A549 (cell line): ENCODE measurements around the gene DLGAP5. TPM values are rescaled to one million over a fixed set of nuclear protein-coding genes. Genes with fewer than 3 reads are reported as not detected.

Source experiments
- ATAC-seq, 2 experiments: fragments of 200-7000 bp in 1 of 2; fragments of >200 bp in 1 of 2; cut with Nextera tagmentation in 1 of 2; cut with Tn5 transposase in 1 of 2; 3 replicates each; pipeline versions ENCODE4 v1.8.0 to v1.9.1; 2018 to 2020; ENCODE audit warnings: mild to moderate bottlenecking in 1 of 2, moderate library complexity in 1 of 2
- CTCF ChIA-PET: fragments of 300-600 bp; sonication (Branson Sonifier 250); formaldehyde crosslinking; extraction: SDS; loops from one replicate; lab custom pipeline; 2021; ENCODE audit warnings: antibody characterized with exemption, inconsistent platforms; lab: Yijun Ruan, JAX
- POLR2A ChIA-PET: fragments of 350-600 bp; formaldehyde crosslinking; extraction: SDS; loops from one replicate; lab custom pipeline; 2021; ENCODE audit warnings: antibody characterized with exemption, inconsistent platforms; lab: Yijun Ruan, JAX
- DNase-seq, 2 experiments: peaks; one replicate each; pipeline versions ENCODE4 v3.0.0 to v3.0.0-alpha.2; 2011 to 2016; ENCODE audit warnings: low read depth in 1 of 2, low spot score in 1 of 2
- FAIRE-seq: peaks from 2 replicates; lab custom pipeline; 2011; peaks lifted over from hg19 to GRCh38; lab: Jason Lieb, UNC
- H3K27ac ChIP-seq, 2 experiments: fragments of >200 bp; sonication (Bioruptor Twin); formaldehyde crosslinking; 3 replicates each; pipeline ENCODE4 v1.5.1; 2016 to 2017
- H3K4me1 ChIP-seq: fragments of >200 bp; sonication (Bioruptor Twin); formaldehyde crosslinking; 3 replicates; pipeline ENCODE4 v1.6.1; 2016
- H3K4me2 ChIP-seq: fragments of >200 bp; sonication (Bioruptor Twin); formaldehyde crosslinking; 3 replicates; pipeline ENCODE4 v1.6.1; 2016
- H3K4me3 ChIP-seq: fragments of >200 bp; sonication (Bioruptor Twin); formaldehyde crosslinking; 3 replicates; pipeline ENCODE4 v1.5.1; 2016
- H3K9me3 ChIP-seq: fragments of >200 bp; sonication (Bioruptor Twin); formaldehyde crosslinking; 3 replicates; pipeline ENCODE4 v1.6.1; 2016
- ATOH8 ChIP-seq: fragments of 250-450 bp; sonication (Bioruptor Pico); IDR thresholded peaks from 2 replicates; pipeline ENCODE4 v1.5.0; 2020; ENCODE audit warnings: low read depth, mild to moderate bottlenecking, moderate library complexity
- BHLHE40 ChIP-seq: IDR thresholded peaks from 2 replicates; pipeline ENCODE4 v1.6.1; 2012; ENCODE audit warnings: low read depth, low read length, inconsistent platforms
- CBX8 ChIP-seq: fragments of 200-600 bp; sonication (generic); IDR thresholded peaks from 2 replicates; pipeline ENCODE4 v1.6.1; 2016
- CEBPB ChIP-seq, 2 experiments: fragments of >200 bp in 1 of 2; sonication (Bioruptor Twin) in 1 of 2; formaldehyde crosslinking in 1 of 2; IDR thresholded peaks; 2 replicates each; pipeline ENCODE4 v1.6.1; 2012 to 2016
- CHD2 ChIP-seq: fragments of 150-350 bp; IDR thresholded peaks from 2 replicates; pipeline ENCODE4 v1.6.1; 2014; ENCODE audit warnings: low read length; ENCODE audit not compliant: partially characterized antibody
- CTCF ChIP-seq: fragments of >200 bp; sonication (Bioruptor Twin); formaldehyde crosslinking; IDR thresholded peaks from 3 replicates; pipeline ENCODE4 v1.5.1; 2016
- EHMT2 ChIP-seq: fragments of 200-600 bp; sonication (generic); IDR thresholded peaks from 2 replicates; pipeline ENCODE4 v1.6.1; 2016; ENCODE audit warnings: antibody characterized with exemption, low read depth, mild to moderate bottlenecking, moderate library complexity
- EP300 ChIP-seq, 2 experiments: fragments of >200 bp; sonication (Bioruptor Twin); formaldehyde crosslinking; IDR thresholded peaks; 2 replicates in 1 of 2; 3 replicates in 1 of 2; pipeline ENCODE4 v1.6.1; 2016 to 2017
- ESRRA ChIP-seq: fragments of 150-350 bp; IDR thresholded peaks from 2 replicates; pipeline ENCODE4 v1.6.1; 2014; ENCODE audit warnings: mild to moderate bottlenecking, low read length, borderline replicate concordance
- FOSL2 ChIP-seq, 2 experiments: fragments of 450-650 bp in 1 of 2; fragments of >200 bp in 1 of 2; sonication (Bioruptor Twin) in 1 of 2; formaldehyde crosslinking; IDR thresholded peaks; 2 replicates each; pipeline versions ENCODE4 v1.5.0 to v1.6.1; 2016 to 2020; ENCODE audit warnings: mild to moderate bottlenecking in 1 of 2, moderate library complexity in 1 of 2
- HES2 ChIP-seq: fragments of >200 bp; sonication (Bioruptor Twin); formaldehyde crosslinking; IDR thresholded peaks from 2 replicates; pipeline ENCODE4 v1.6.1; 2016
- HOXB5 ChIP-seq: fragments of 250-450 bp; sonication (Bioruptor Pico); IDR thresholded peaks from 2 replicates; pipeline ENCODE4 v1.5.0; 2020; ENCODE audit warnings: mild to moderate bottlenecking, moderate library complexity
- KDM1A ChIP-seq: fragments of 200-600 bp; sonication (generic); IDR thresholded peaks from 2 replicates; pipeline ENCODE4 v1.6.1; 2016; ENCODE audit warnings: low read depth, mild to moderate bottlenecking
- KDM5A ChIP-seq: fragments of 200-600 bp; sonication (generic); IDR thresholded peaks from 2 replicates; pipeline ENCODE4 v1.6.1; 2016; ENCODE audit warnings: antibody characterized with exemption, mild to moderate bottlenecking
- MAFK ChIP-seq: fragments of 450-650 bp; IDR thresholded peaks from 2 replicates; pipeline ENCODE4 v1.6.1; 2014; ENCODE audit not compliant: partially characterized antibody
- MYC ChIP-seq: IDR thresholded peaks from 2 replicates; pipeline ENCODE4 v1.6.1; 2012; ENCODE audit warnings: mild to moderate bottlenecking, inconsistent platforms, low read length, improper control_type of control experiment, borderline replicate concordance
- NFE2L2 ChIP-seq: fragments of 150-350 bp; conservative IDR thresholded peaks from 2 replicates; pipeline ENCODE4 v1.6.1; 2014; ENCODE audit warnings: low read length
- NPAS2 ChIP-seq: fragments of 250-450 bp; sonication (Bioruptor Pico); IDR thresholded peaks from 2 replicates; pipeline ENCODE4 v1.8.0; 2022; ENCODE audit warnings: mild to moderate bottlenecking, moderate library complexity, borderline replicate concordance
- NR3C1 ChIP-seq: fragments of >200 bp; sonication (Bioruptor Twin); formaldehyde crosslinking; IDR thresholded peaks from 3 replicates; pipeline ENCODE4 v1.6.1; 2017
- PHF8 ChIP-seq: fragments of 200-600 bp; sonication (generic); IDR thresholded peaks from 2 replicates; pipeline ENCODE4 v1.6.1; 2016; ENCODE audit warnings: low read depth, mild to moderate bottlenecking, antibody characterized with exemption, moderate library complexity, borderline replicate concordance
- POLR2A ChIP-seq: IDR thresholded peaks from 2 replicates; pipeline ENCODE4 v1.6.1; 2012; ENCODE audit warnings: mild to moderate bottlenecking, low read length
- RCOR1 ChIP-seq: fragments of 150-350 bp; IDR thresholded peaks from 2 replicates; pipeline ENCODE4 v1.6.1; 2014; ENCODE audit warnings: antibody characterized with exemption, low read length, low read depth
- SMC3 ChIP-seq: fragments of >200 bp; sonication (Bioruptor Twin); formaldehyde crosslinking; IDR thresholded peaks from 3 replicates; pipeline ENCODE4 v1.6.1; 2018; ENCODE audit warnings: inconsistent platforms
- TP53 ChIP-seq: fragments of 250-450 bp; sonication (Bioruptor Pico); IDR thresholded peaks from 2 replicates; pipeline ENCODE4 v1.5.0; 2021; ENCODE audit warnings: mild to moderate bottlenecking, moderate library complexity
- WGBS: methylation state at CpG from one replicate; pipeline ENCODE4 v1.1.6; 2017; ENCODE audit errors: missing lambda C conversion rate; 5-methylcytosine and 5-hydroxymethylcytosine counted together
- polyA plus RNA-seq, 4 experiments: library from polyadenylated mRNA; depleted of rRNA in 3 of 4; stranded (reverse); fragments of >200 nt; fragmentation: RNase III in 1 of 4; extraction: RNeasy Plus Mini Kit Qiagen cat#74134 plus additional on column Dnase treatment in 1 of 4; gene quantifications; 2 replicates in 3 of 4; 3 replicates in 1 of 4; pipeline ENCODE4 v1.2.3, GENCODE V29; 2011 to 2017

The DLGAP5 gene
- polyA plus RNA-seq, 2 of the 4 experiments (the other 2 are of a cell fraction): 46.1 to 46.6 TPM

- TF ChIP-seq PHF8 (no peak), KDM1A (no peak), NPAS2 (no peak), CHD2 (no peak), NR3C1 (no peak), CBX8 (no peak), HES2 (no peak), MYC (no peak), POLR2A (no peak), EHMT2 (no peak), TP53 (CRISPR knock-in tag) (no peak), MAFK (no peak), KDM5A (no peak), SMC3 (no peak)
- no peaks in the 10 kb centered on the region for H3K9me3 ChIP-seq
- ChIA-PET CTCF (interaction anchor here (0.6 to 4.4 kb wide), 4 partner anchors 8 to 230 kb away, joined by 3 to 20 read pairs (median 4); no protein-coding TSS in a partner anchor), POLR2A (no interaction called here)
- no peak overlapping the region for H3K4me3 ChIP-seq
- H3K4me2 ChIP-seq: no peak overlapping the region
- ATAC-seq (no peak), DNase-seq (no peak), FAIRE-seq (no peak)
- no peak overlapping the region for H3K27ac ChIP-seq
- 96% methylated on average over 3 of the region's 3 CpGs for WGBS
- H3K4me1 ChIP-seq: no peaks in the 10 kb centered on the region
These were observed 9.3 kb upstream of the DLGAP5 start for GRCh38 chr14:55200651-55201050.

GRCh38 chr14:55198749-55199148 lies 7.4 kb upstream of the DLGAP5 start:
- no peak for FAIRE-seq
- Histone ChIP-seq H3K4me1 (no peaks in the 10 kb centered on the region), H3K27ac (no peak overlapping the region), H3K9me3 (no peaks in the 10 kb centered on the region), H3K4me2 (no peak overlapping the region), H3K4me3 (no peak overlapping the region)
- TF ChIP-seq PHF8: no peak
- TF ChIP-seq CEBPB (IDR thresholded peaks at IDR 0.05): 0 out of 4 replicates have a peak, but pooled peaks of 1 of the 2 experiments have one; percentile 18
- no peak for DNase-seq
- no peak for ATAC-seq
- 67% methylated on average over 2 of the region's 2 CpGs for WGBS
- CTCF ChIA-PET: interaction anchor here (2.5 kb wide), 1 partner anchor 14 kb away, joined by 12 read pairs; no protein-coding TSS in a partner anchor
- POLR2A ChIA-PET: no interaction called here

GRCh38 chr14:55194656-55195355 lies 3.4 kb upstream of the DLGAP5 start:
- TF ChIP-seq EP300 (IDR thresholded peaks at IDR 0.05) (no peak), SMC3 (no peak), NFE2L2 (no peak), CTCF (no peak), BHLHE40 (no peak), NPAS2 (no peak), CBX8 (no peak), FOSL2 (IDR thresholded peaks at IDR 0.05) (no peak), FOSL2 (CRISPR knock-in tag; IDR thresholded peaks at IDR 0.05) (no peak), RCOR1 (no peak), ATOH8 (CRISPR knock-in tag) (no peak), HOXB5 (no peak), ESRRA (no peak), MAFK (no peak)
- FAIRE-seq (no peak), ATAC-seq (no peak), DNase-seq (no peak)
- no peak overlapping the region for H3K4me2 ChIP-seq
- H3K27ac ChIP-seq: no peak overlapping the region
- peaks cover 7% of the 10 kb centered on the region for H3K4me1 ChIP-seq
- ChIA-PET POLR2A (no interaction called here), CTCF (interaction anchor here (1.1 to 1.2 kb wide), 2 partner anchors 34 to 116 kb away, joined by 3 to 6 read pairs; no protein-coding TSS in a partner anchor)
- no peak overlapping the region for H3K4me3 ChIP-seq
- no peaks in the 10 kb centered on the region for H3K9me3 ChIP-seq
- WGBS: 69% methylated on average over 5 of the region's 5 CpGs
